Measurements from ENCODE around the gene DOK7. TPM values are rescaled to one million over a fixed set of nuclear protein-coding genes. Genes with fewer than 3 reads are reported as not detected.
"Not testable (repeated sequence)": the region's sequence is repeated elsewhere in the genome, so short reads cannot be mapped to it uniquely, and the experiment has no call there.

DOK7 gene
- total RNA-seq, 1 donor from 2014 or later = 0.69 TPM

GRCh38 chr4:3533423-3533820, 70.3 kb downstream of the DOK7 start:
- TF ChIP-seq CTCF (IDR thresholded peaks at IDR 0.05; ENCODE audit: unreplicated experiment) = no peak
- peaks cover 5% of the 10 kb centered on the region for H3K9me3 Mint-ChIP-seq (ENCODE audit: unreplicated experiment)
- peaks cover 7% of the 10 kb centered on the region for H3K4me1 Mint-ChIP-seq (ENCODE audit: unreplicated experiment)
- H3K36me3 Mint-ChIP-seq (ENCODE audit: low read depth, unreplicated experiment) = peaks cover 6% of the 10 kb centered on the region
- peaks cover 7% of the 10 kb centered on the region for H3K27me3 Mint-ChIP-seq (ENCODE audit: unreplicated experiment)
- H3K4me3 Mint-ChIP-seq (ENCODE audit: unreplicated experiment) = peak overlapping the region; percentile 69
- H3K27ac Mint-ChIP-seq (ENCODE audit: unreplicated experiment) = no peak overlapping the region
- no peak for DNase-seq (ENCODE audit: low spot score)

- not testable (repeated sequence) for H3K36me3 Mint-ChIP-seq (ENCODE audit: low read depth, unreplicated experiment); H3K27me3 Mint-ChIP-seq (ENCODE audit: unreplicated experiment); H3K27ac Mint-ChIP-seq (ENCODE audit: unreplicated experiment)
Measured at GRCh38 chr4:3535812-3536211, 72.7 kb downstream of the DOK7 start.

GRCh38 chr4:3538906-3539305, 75.8 kb downstream of the DOK7 start:
- not testable (repeated sequence) for H3K36me3 Mint-ChIP-seq (ENCODE audit: low read depth, unreplicated experiment); H3K9me3 Mint-ChIP-seq (ENCODE audit: unreplicated experiment)

More at GRCh38 chr4:3535812-3536211, 72.7 kb downstream of the DOK7 start:
- H3K9me3 Mint-ChIP-seq (ENCODE audit: unreplicated experiment); H3K4me3 Mint-ChIP-seq (ENCODE audit: unreplicated experiment); DNase-seq (ENCODE audit: low spot score); H3K4me1 Mint-ChIP-seq (ENCODE audit: unreplicated experiment): not testable (repeated sequence)

GRCh38 chr4:3543415-3543814, 80.3 kb downstream of the DOK7 start:
- H3K27me3 Mint-ChIP-seq (ENCODE audit: unreplicated experiment); H3K36me3 Mint-ChIP-seq (ENCODE audit: low read depth, unreplicated experiment); H3K4me3 Mint-ChIP-seq (ENCODE audit: unreplicated experiment); H3K9me3 Mint-ChIP-seq (ENCODE audit: unreplicated experiment); H3K27ac Mint-ChIP-seq (ENCODE audit: unreplicated experiment); H3K4me1 Mint-ChIP-seq (ENCODE audit: unreplicated experiment); DNase-seq (ENCODE audit: low spot score): not testable (repeated sequence)

More at GRCh38 chr4:3538906-3539305, 75.8 kb downstream of the DOK7 start:
- H3K27me3 Mint-ChIP-seq (ENCODE audit: unreplicated experiment); H3K4me3 Mint-ChIP-seq (ENCODE audit: unreplicated experiment); H3K27ac Mint-ChIP-seq (ENCODE audit: unreplicated experiment); DNase-seq (ENCODE audit: low spot score); H3K4me1 Mint-ChIP-seq (ENCODE audit: unreplicated experiment): not testable (repeated sequence)

Other genes with a start within 250 kb of the DOK7 start
- gene MSANTD1, start 214.1 kb upstream of the DOK7 start, total RNA-seq (ENCODE audit: unreplicated experiment) = 0.97 TPM
- 116 TPM for gene RGS12, start 170.3 kb upstream of the DOK7 start, total RNA-seq (ENCODE audit: unreplicated experiment)
- 2.4 TPM for gene HGFAC, start 21.3 kb upstream of the DOK7 start, total RNA-seq (ENCODE audit: unreplicated experiment)
- gene LRPAP1, start 69.1 kb downstream of the DOK7 start, total RNA-seq (ENCODE audit: unreplicated experiment) = 92.2 TPM

Data from endothelial cell (in vitro differentiated cells).